PC-3 (cell line): ENCODE results near the gene ZNF385B.

Experiments used
- EZH2 ChIP-seq: fragments of 300-600 bp; sonication (generic); IDR thresholded peaks from one replicate; pipeline ENCODE4 v1.6.1; 2017; ENCODE audit warnings: antibody characterized with exemption, mild to moderate bottlenecking, low read length; ENCODE audit not compliant: unreplicated experiment
- TF ChIP-seq, protein P1 (sequence below): fragments of 300-600 bp; sonication (generic); conservative IDR thresholded peaks from 2 replicates; pipeline ENCODE4 v1.5.1; 2017; ENCODE audit warnings: antibody characterized with exemption, low read depth, mild to moderate bottlenecking, low read length

- TF ChIP-seq, protein P1, sequence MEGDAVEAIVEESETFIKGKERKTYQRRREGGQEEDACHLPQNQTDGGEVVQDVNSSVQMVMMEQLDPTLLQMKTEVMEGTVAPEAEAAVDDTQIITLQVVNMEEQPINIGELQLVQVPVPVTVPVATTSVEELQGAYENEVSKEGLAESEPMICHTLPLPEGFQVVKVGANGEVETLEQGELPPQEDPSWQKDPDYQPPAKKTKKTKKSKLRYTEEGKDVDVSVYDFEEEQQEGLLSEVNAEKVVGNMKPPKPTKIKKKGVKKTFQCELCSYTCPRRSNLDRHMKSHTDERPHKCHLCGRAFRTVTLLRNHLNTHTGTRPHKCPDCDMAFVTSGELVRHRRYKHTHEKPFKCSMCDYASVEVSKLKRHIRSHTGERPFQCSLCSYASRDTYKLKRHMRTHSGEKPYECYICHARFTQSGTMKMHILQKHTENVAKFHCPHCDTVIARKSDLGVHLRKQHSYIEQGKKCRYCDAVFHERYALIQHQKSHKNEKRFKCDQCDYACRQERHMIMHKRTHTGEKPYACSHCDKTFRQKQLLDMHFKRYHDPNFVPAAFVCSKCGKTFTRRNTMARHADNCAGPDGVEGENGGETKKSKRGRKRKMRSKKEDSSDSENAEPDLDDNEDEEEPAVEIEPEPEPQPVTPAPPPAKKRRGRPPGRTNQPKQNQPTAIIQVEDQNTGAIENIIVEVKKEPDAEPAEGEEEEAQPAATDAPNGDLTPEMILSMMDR = no peak
- TF ChIP-seq EZH2 = no peak
Observed at GRCh38 chr2:179650420-179650819, 211.0 kb downstream of the ZNF385B start.
